GM18505 (cell line): ENCODE data around the gene GTF2H2C_2.
A peak's percentile ranks its signal among the peaks of the same experiment; 100 is the strongest.
"Not testable (repeated sequence)": the region's sequence is repeated elsewhere in the genome, so short reads cannot be mapped to it uniquely, and the experiment has no call there.

Experiments
- ATAC-seq: cut with Tn5 transposase; IDR thresholded peaks from one replicate; pipeline ENCODE4 v1.9.1; 2021; ENCODE audit not compliant: unreplicated experiment
- POLR2A ChIP-seq: IDR thresholded peaks from 4 replicates; pipeline ENCODE4 v1.6.1; 2011; ENCODE audit warnings: borderline replicate concordance; ENCODE audit not compliant: insufficient read depth, insufficient read length; ENCODE audit errors: extremely low read depth

GTF2H2C_2 gene

GRCh38 chr5:70415117-70415516, at the start of gene GTF2H2C_2:
Gene GTF2H2C_2, plus strand, starts transcription at chr5:70415368.
- ATAC-seq: peak; percentile 96

- ATAC-seq: not testable (repeated sequence)
- TF ChIP-seq POLR2A: peak; percentile 44
Measured at GRCh38 chr5:70400984-70401686, 14.0 kb upstream of the GTF2H2C_2 start.

DNA sequence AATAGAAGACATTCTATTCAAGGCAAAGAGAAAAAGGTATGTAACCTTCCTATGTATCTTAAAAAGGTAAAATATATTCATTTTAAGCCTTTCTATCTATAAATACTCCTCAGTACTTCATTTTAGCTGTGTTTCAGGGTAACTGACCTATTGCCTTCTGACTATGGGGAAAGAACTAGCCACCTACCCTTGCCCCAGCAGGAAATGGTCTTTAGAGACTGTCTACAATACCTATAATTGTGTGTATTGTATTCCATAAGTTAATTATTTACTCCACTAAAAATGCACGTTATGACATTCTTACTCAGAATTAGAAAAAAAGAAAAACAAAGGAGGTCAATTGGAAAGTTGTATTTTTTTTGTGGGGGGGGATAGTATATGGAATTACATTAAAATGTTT, 6.2 kb downstream of the GTF2H2C_2 start:
- ATAC-seq: not testable (repeated sequence)

DNA sequence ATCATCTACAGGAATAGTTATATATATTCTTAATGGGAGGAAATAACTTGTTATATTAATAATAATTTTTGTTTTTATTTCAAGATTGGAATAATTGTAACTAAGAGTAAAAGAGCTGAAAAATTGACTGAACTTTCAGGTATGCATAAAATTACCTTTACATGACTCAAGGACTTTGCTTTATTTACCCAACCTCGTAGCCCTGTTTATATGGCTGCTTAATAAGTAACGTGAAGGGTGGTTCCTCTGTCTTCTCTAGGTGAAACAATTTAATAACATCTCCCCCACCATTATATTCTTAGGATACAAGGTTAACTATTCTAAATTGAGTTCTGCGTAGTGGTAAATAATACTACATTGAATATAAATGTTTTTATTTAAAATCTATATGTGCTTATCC, 8.0 kb downstream of the GTF2H2C_2 start:
- ATAC-seq: not testable (repeated sequence)

GRCh38 chr5:70438518-70438917, 23.4 kb downstream of the GTF2H2C_2 start:
- ATAC-seq: not testable (repeated sequence)

DNA sequence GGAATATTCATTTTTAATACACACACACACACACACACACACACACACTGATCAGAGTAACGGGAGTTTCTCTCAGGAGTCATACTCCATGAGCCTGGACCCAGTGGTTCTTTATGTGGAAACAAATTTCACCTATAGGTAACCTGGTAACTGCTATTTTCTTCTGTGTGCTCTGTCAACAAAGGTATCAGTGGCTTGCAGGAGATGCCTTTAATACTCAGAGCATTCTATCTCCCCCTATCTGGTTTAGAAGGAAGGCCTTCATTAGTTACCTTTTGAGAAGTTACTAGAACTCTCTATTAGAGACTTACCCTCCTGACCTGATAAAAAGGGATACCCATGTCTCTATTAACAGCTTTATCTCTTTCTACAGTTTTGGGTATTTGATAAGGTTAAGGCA, 34.4 kb downstream of the GTF2H2C_2 start:
- not testable (repeated sequence) for ATAC-seq

DNA sequence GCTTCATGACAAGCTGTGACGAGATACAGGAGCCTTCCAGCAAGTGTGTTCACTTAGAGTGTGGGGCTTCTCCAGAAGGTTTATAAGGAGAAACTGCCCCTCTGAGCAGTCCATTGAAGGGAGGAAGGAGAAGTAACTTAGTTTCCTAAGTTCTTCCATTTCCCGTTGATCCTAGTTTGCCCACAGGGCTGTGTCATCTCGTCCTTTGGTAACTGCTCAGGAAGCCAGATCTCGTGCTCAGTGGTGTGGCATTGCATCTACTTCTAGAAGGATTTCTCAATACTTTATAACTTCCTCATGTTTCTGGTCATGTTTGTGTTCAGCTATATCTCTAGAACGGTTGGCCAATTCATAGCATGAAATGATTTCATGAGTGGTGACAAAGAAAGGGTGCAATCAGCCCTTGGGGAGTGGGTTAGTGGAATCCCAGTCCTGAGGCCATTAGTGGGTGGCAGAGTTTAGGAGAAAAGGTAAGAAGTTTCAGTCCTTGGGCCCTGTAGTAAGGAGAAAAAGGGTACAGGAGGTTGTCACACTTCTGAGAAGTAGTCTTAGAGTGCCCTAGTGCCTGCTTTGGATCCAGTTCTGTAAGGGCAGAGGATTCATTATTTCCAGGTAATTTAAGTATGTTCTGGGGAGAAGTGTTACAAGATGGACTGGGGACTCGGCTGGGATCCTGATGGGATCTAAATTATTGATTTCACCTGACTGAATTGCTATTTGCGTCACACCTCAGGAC, 36.2 kb downstream of the GTF2H2C_2 start:
- not testable (repeated sequence) for ATAC-seq

DNA sequence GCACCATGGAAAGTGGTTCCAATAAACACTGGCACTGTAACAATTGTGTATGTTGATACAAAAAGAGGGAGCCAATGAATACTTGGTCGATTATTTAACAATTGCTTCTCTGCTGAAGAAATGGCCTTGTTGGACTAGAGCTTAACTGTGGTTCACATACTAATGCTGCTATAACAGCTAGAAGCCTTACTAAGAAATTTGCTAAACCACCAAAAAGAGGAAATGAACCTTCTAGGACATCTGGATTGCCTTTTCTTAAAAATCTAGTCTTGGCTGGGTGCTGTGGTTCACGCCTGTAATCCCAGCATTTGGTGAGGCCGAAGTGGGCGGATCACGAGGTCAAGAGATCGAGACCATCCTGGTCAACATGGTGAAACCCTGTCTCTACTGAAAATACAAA, 41.9 kb downstream of the GTF2H2C_2 start:
- peak; percentile 84 for ATAC-seq

DNA sequence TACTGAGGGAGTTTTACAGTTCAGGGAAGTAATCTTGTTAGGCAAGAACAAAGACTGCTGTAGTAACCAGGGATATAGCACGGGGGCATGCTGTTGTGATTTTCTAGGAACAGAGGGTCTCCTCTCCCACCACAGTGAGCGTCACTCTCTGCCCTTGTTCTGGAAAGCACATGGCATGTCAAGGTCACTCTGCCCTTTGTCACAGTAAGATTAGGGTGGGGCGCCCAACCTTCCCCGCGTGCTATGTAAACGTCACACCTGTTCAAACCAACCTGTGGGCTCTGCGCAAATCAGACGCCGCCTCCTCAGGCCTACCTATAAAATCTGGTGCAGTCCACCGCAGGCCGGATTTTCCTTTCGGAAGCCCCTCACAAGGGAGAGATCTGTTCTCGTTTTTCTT, 44.0 kb downstream of the GTF2H2C_2 start:
- not testable (repeated sequence) for ATAC-seq

DNA sequence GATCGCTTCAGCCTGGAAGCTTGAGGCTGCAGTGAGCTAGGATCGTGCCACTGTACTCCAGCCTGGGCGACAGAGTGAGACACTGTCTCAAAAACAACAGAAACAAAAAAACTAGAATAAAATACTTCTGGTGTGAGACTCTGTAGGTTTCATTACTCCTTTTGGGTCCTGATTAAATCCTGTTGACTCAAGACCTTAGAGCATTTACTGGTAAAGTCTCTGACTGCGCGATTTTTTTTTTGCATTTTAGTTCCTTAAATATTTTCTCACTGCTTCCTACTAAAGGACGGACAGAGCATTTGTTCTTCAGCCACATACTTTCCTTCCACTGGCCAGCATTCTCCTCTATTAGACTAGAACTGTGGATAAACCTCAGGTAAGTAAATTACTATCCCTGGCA, 46.8 kb downstream of the GTF2H2C_2 start:
- ATAC-seq: not testable (repeated sequence)

DNA sequence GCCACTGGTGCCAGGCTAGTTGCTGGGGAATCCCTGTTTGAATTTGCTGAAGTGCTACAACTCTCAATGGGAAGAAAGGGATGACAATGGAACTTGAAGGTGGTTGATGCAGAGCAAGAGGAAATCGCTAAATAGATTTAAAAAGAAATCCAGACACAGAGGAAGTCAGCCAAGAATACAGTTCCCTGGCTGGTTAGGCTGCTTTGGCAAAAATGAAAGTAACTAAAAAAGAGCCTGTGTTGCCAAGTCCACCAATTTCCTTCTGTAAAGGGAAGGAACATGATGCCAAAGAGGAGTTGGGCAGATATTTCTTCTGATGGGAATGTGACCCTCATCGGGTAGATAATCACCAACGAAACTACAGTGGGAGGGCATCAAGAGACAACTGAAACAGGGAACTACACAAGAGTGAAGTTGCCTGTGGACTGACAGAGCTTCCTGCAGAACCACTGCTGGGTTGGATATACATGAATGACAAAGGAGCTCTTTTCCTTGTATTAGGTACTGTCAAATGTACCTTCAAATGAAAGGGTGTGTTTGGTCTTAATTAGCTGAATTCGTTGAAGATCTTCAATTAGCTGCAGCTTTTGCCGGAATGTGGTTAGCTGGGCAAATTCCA, 49.0 kb downstream of the GTF2H2C_2 start:
- ATAC-seq: not testable (repeated sequence)

DNA sequence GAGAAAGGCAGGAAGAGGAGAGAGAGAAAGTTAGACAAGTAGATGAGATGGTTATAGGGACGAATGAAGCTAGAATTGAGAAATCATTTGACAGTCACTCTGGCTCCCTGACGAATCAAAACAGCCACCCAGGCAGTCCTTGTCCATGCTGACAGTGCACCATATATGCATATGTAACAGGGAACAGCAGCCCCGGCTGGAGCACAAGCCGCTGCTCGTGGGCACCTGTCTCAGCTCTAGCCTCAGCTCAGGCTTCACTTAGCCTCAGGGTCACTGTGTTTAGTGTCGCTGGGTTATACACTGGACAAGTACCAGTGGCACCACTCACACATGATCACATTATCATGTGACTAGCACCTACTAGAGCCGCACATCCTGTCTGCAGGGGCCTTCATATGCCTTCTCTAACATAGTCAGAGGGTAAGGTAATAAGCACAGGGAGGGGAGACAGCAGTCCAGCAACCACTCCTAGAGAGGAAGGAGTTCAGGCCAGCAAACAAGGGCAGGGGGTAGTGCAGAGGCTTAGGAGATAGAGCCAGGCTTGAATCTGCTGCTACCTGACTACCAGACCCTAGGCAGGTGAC, 54.9 kb downstream of the GTF2H2C_2 start:
- ATAC-seq: not testable (repeated sequence)
